D721Med (cell line): ENCODE data around the gene P2RY14.

ENCODE experiments used
- DNase-seq: peaks from one replicate; pipeline ENCODE4 v3.0.0; 2011; ENCODE audit warnings: low spot score; ENCODE audit not compliant: insufficient read length
- FAIRE-seq: peaks from 2 replicates; lab custom pipeline; 2011; peaks lifted over from hg19 to GRCh38; lab: Jason Lieb, UNC
- TF ChIP-seq, protein P1 (sequence below): IDR thresholded peaks from 2 replicates; pipeline ENCODE4 v1.5.1; 2012; ENCODE audit warnings: mild to moderate bottlenecking, control low read depth; ENCODE audit not compliant: insufficient read depth; ENCODE audit errors: missing control alignments

The P2RY14 gene

DNA sequence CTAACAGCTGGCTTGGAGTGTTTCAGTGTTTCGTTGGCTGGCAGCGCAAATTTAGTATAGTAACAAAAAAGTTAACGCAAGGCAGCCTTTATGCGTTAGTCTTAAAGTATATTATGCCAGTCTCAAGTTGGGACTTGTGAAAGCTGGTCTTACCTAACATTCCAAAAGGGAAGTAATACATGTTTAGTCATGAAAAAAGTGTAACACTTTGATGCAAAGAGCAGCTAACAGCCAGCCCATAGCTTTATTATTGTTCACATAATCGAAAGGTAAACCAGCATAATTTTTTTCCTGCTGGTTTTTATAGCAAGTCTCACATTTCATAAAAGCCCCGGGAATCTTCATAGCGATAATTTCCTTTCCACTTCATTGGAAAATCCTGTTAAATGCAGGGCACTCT, 40.6 kb upstream of the P2RY14 start:
- FAIRE-seq: no peak
- TF ChIP-seq, protein P1, sequence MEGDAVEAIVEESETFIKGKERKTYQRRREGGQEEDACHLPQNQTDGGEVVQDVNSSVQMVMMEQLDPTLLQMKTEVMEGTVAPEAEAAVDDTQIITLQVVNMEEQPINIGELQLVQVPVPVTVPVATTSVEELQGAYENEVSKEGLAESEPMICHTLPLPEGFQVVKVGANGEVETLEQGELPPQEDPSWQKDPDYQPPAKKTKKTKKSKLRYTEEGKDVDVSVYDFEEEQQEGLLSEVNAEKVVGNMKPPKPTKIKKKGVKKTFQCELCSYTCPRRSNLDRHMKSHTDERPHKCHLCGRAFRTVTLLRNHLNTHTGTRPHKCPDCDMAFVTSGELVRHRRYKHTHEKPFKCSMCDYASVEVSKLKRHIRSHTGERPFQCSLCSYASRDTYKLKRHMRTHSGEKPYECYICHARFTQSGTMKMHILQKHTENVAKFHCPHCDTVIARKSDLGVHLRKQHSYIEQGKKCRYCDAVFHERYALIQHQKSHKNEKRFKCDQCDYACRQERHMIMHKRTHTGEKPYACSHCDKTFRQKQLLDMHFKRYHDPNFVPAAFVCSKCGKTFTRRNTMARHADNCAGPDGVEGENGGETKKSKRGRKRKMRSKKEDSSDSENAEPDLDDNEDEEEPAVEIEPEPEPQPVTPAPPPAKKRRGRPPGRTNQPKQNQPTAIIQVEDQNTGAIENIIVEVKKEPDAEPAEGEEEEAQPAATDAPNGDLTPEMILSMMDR: no peak
- DNase-seq: no peak

DNA sequence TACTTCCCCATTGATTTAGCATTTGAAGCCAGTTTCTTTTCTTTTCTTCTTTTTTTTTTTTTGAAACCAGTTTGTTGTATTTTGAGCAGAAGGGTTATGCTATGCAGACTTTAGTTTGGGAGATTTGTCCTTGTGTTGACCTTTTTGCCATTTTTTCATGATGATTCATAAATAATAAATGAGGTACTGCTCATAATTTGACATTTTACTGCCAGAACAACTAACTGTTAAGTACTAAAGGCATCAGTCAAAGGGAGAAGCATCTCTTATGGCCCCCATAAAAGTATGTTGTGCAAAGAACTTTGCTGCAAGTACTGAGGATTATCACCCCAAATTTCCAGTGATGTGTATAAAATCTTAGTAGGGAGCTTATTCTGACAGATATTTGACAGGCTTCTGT, 40.0 kb upstream of the P2RY14 start:
- DNase-seq: no peak
- TF ChIP-seq, protein P1: no peak

DNA sequence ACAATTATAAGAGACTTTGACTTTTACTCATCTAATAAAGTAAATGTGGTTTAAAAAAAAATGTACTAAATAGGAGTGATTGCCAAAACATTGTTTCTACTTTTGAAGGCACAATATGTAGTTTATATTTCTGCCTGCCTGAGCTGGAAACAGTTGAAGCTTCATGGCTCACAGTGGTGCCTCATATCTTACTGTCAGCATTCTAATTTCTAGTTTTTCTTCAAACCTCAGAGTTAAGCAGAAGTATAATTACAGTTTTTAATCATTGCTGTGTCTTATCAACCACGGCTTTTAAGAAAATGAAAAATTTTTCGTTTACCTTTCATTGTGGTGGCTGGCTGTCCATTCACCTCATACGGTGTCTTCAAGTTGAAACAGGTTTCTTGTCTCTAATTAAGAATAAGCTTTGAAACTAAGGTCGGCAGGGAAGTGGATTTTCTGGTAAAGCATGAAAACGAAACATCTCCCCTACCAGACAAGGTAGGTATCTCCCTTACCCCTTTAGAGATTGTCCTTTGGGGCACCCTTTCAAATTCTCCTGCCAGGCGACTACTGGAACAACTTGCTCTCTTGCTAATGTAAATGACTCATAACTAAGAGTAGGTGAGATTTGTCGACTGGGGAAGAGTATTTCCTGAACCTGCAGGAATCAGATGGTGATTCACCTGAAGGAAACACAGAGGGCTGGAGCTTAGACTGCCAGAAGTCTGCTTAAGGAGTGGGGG, 38.1 kb upstream of the P2RY14 start, which contains the start of gene GPR87:
GPR87 (minus strand) TSS at position 554 of the 725 bp plus-strand sequence. CDS start 16,720 bp downstream, outside the sequence.
- no peak for DNase-seq
- TF ChIP-seq, protein P1: no peak
- FAIRE-seq: no peak

More for the DNA sequence above, 40.0 kb upstream of the P2RY14 start:
- FAIRE-seq: no peak

DNA sequence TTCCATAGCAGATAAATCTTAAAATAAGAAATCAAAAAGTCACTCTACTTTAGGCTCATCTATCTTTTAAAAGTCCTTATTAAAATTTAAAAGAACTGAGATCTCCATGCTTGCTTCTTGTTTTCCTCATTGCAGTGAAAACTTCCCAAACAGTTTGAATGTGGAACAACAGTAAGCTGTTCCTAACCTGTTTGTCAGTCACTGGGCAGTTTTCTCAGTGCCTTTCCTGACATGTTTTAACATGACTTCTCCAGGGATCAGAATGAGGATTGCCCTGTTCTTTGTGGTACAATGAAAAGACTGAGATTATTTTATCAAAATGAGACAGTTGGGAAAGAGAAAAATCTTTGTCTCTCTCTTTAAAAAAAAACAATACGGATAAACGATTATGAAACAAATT, 37.5 kb upstream of the P2RY14 start:
- DNase-seq: no peak
- FAIRE-seq: no peak
- TF ChIP-seq, protein P1: no peak

DNA sequence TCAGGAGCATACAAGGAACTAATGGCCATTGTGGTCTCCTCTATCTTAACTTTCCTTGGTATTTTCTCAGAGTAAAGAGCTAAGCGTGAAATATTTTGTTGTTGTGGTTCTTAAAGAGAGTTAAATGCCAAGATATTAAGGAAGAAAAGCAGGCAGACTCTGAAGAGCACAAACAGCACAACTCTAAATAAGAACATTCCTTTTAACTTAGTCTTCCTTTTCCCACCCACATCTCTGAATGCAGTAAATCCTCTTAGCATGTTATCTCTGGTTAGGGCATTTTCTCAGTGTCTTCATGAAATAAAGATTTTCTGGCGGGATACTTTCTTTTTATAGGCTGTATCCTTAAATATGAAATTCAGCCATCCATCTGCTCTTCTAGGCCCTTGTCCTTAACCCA, 36.8 kb upstream of the P2RY14 start:
- FAIRE-seq (no peak), DNase-seq (no peak)
- TF ChIP-seq, protein P1: no peak

DNA sequence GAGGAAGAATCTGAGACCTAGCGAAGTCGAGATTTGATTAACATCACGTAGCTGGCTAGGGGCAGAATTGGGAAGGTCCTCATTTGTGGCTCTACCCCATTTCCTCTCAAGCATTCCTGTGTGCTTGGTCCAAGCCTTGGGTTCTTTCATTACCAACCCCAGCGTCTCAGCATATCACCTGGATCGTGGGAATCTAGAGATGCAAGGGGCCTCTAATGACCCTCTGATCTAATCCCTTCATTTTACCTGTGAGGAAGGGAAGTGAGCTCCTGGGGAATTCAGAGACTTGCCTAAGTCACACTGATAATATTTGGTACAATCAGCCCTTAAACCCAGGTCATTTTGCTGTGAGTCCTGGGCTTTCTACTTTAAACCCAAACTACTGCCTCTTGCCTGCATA, 36.3 kb upstream of the P2RY14 start:
- TF ChIP-seq, protein P1: no peak
- FAIRE-seq: no peak
- DNase-seq: no peak

DNA sequence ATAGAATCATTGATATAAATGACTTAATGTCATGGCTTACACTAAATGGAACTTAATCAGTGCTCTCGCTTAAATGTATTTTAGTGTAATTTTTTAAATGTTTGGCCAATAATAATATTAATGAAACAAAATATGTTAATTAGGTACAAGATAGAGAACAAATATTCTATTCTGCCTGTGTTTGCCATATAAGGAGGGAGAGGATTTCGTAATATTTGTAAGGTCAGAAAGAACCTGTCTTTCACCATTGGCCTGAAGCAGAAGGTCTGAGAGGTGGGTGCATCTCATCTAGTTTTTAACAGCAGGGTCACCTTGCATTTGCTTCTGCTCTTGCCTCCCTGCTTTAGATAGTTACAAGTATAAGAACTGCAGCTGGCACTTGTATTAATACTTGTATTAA, 35.8 kb upstream of the P2RY14 start:
- no peak for FAIRE-seq
- no peak for DNase-seq
- TF ChIP-seq, protein P1: no peak
